RWPE2 (cell line): ENCODE measurements around the gene SAMMSON.

Experiments used
- ATAC-seq: fragments of 200-7000 bp; cut with Tn5 transposase; 3 replicates; pipeline ENCODE4 v1.9.1; 2021; ENCODE audit warnings: low read depth
- DNase-seq: peaks from one replicate; pipeline ENCODE4 v3.0.0-alpha.2; 2020; ENCODE audit warnings: low spot score
- H3K27ac ChIP-seq: fragments of 450-650 bp; 2 replicates; pipeline ENCODE4 v1.5.1; 2017; ENCODE audit warnings: mild to moderate bottlenecking; ENCODE audit not compliant: poor library complexity, severe bottlenecking
- H3K27me3 ChIP-seq: fragments of 250-450 bp; sonication (Bioruptor Pico); 2 replicates; pipeline ENCODE4 v1.5.1; 2021; ENCODE audit warnings: mild to moderate bottlenecking, moderate library complexity; ENCODE audit not compliant: insufficient read depth, poor library complexity, severe bottlenecking
- H3K36me3 ChIP-seq: fragments of 250-450 bp; sonication (Bioruptor Pico); 2 replicates; pipeline ENCODE4 v1.5.1; 2020; ENCODE audit warnings: low read depth, mild to moderate bottlenecking, moderate library complexity
- H3K4me1 ChIP-seq: fragments of 250-450 bp; sonication (Bioruptor Pico); 2 replicates; pipeline ENCODE4 v1.5.1; 2021; ENCODE audit warnings: mild to moderate bottlenecking, moderate library complexity; ENCODE audit not compliant: insufficient read depth, poor library complexity, severe bottlenecking
- H3K4me3 ChIP-seq: fragments of 250-450 bp; sonication (Bioruptor Pico); 2 replicates; pipeline ENCODE4 v1.5.1; 2021; ENCODE audit warnings: mild to moderate bottlenecking, moderate library complexity; ENCODE audit not compliant: severe bottlenecking
- H3K9me3 ChIP-seq: fragments of 250-450 bp; sonication (Bioruptor Pico); 2 replicates; pipeline ENCODE4 v1.5.1; 2021; ENCODE audit warnings: mild to moderate bottlenecking, moderate library complexity; ENCODE audit not compliant: severe bottlenecking
- CTCF ChIP-seq: fragments of 450-650 bp; IDR thresholded peaks from one replicate; pipeline ENCODE4 v1.5.1; 2017; ENCODE audit warnings: mild to moderate bottlenecking, moderate library complexity; ENCODE audit not compliant: poor library complexity, severe bottlenecking

Gene SAMMSON

GRCh38 chr3:70097084-70097483 lies 97.6 kb downstream of the SAMMSON start:
- ATAC-seq (no peak), DNase-seq (no peak)
- no peak for TF ChIP-seq CTCF
- H3K4me3 ChIP-seq = no peak overlapping the region
- H3K36me3 ChIP-seq = no peaks in the 10 kb centered on the region
- peaks cover 8% of the 10 kb centered on the region for H3K27me3 ChIP-seq
- H3K27ac ChIP-seq = no peak overlapping the region
- no peaks in the 10 kb centered on the region for H3K9me3 ChIP-seq
- no peaks in the 10 kb centered on the region for H3K4me1 ChIP-seq

- peak; percentile 27 for TF ChIP-seq CTCF
- ATAC-seq = no peak
- Histone ChIP-seq H3K27ac (no peak overlapping the region), H3K4me1 (no peaks in the 10 kb centered on the region), H3K27me3 (peaks cover 24% of the 10 kb centered on the region), H3K36me3 (no peaks in the 10 kb centered on the region), H3K9me3 (no peaks in the 10 kb centered on the region), H3K4me3 (no peak overlapping the region)
- no peak for DNase-seq
These were observed 108.5 kb downstream of the SAMMSON start for GRCh38 chr3:70108072-70108471.

- Histone ChIP-seq H3K27ac (no peak overlapping the region), H3K27me3 (peaks cover 22% of the 10 kb centered on the region), H3K4me1 (no peaks in the 10 kb centered on the region), H3K4me3 (no peak overlapping the region), H3K9me3 (no peaks in the 10 kb centered on the region), H3K36me3 (no peaks in the 10 kb centered on the region)
- TF ChIP-seq CTCF = no peak
- no peak for ATAC-seq
- no peak for DNase-seq
These were observed 109.0 kb downstream of the SAMMSON start for GRCh38 chr3:70108546-70108945.

- Histone ChIP-seq H3K4me3 (no peak overlapping the region), H3K9me3 (no peaks in the 10 kb centered on the region), H3K36me3 (no peaks in the 10 kb centered on the region), H3K27ac (no peak overlapping the region), H3K27me3 (peaks cover 22% of the 10 kb centered on the region), H3K4me1 (no peaks in the 10 kb centered on the region)
- ATAC-seq (no peak), DNase-seq (no peak)
- TF ChIP-seq CTCF = no peak
These were observed 110.5 kb downstream of the SAMMSON start for GRCh38 chr3:70110066-70110465.

- no peak for TF ChIP-seq CTCF
- Histone ChIP-seq H3K27me3 (peaks cover 20% of the 10 kb centered on the region), H3K9me3 (no peaks in the 10 kb centered on the region), H3K27ac (no peak overlapping the region), H3K4me1 (no peaks in the 10 kb centered on the region), H3K36me3 (no peaks in the 10 kb centered on the region), H3K4me3 (no peak overlapping the region)
- no peak for ATAC-seq
- DNase-seq = no peak
These were observed 111.9 kb downstream of the SAMMSON start for GRCh38 chr3:70111411-70111810.
